Stimulated activated CD8-positive, alpha-beta memory T cell treated with anti-CD3 and anti-CD28 coated beads, Interleukin-2, amount 100 ng/mL, for 48 hours (primary cell): ENCODE results near the gene SOX6.

ENCODE experiments used
- DNase-seq, 2 donors: peaks; one replicate each; pipeline ENCODE4 v3.0.0-alpha.2; 2020; ENCODE audit warnings: low read depth in 2 of 2

SOX6 gene

DNA sequence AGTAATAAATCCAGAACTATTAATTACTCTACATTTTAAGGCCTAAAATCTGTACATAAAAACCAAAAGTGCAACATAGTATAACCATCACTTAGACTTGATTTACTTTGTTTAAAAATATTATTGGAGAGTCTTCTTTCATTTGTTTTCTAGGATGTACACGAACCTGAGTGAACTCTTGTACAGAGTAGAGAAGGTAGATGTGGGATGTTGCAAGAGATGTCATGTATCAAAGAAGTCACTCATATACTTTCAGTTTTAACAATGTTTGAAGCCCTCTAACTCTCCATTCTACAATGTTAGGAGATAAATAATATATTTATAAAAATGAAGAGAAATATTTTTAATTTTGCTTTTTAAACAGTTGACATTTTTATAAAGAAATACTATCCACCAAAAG lies 38.6 kb downstream of the SOX6 start:
- DNase-seq = no peak

DNA sequence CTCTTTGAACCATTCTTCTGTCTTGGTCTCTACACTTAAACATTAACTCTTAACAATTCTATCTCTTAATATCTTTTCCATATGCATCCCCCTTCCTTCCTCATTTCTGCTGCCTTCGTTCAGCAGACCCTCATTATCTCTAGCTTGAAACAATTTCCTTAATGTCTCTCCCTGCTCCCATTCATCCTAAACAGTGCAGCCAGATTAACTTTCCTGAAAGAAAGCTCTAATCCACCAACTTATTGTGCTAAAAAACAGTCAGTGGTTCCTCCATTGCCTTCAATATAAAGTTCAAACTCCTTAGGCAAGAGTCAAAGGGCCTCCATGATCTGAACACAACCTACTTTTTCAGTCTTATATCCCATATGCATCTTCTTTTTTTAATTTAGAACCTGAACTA lies 42.5 kb downstream of the SOX6 start:
- DNase-seq = no peak

DNA sequence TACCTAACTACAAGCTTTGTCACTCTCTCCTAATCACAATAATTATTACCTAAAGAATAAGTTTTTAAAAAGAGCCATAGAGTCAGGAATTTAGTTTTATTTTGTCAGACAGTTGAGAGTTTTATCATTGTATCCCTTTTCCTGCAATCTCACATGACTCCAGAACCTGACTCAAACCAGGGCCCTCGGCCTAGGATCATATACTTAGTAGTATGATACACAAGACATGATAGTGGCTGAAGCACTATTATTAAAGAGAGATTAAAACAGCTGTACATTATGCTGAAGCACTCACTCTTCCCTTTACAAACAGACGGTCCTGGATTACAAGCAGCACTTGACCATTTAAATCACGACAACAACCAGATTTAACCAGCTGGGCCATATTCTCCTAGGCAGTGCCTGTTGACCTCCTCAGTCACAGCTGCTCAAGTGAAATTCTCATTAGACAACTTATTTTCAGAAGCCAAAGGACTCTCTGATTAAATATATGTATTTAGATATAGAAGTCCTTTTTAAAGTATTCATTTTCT lies 44.0 kb downstream of the SOX6 start:
- DNase-seq = no peak

DNA sequence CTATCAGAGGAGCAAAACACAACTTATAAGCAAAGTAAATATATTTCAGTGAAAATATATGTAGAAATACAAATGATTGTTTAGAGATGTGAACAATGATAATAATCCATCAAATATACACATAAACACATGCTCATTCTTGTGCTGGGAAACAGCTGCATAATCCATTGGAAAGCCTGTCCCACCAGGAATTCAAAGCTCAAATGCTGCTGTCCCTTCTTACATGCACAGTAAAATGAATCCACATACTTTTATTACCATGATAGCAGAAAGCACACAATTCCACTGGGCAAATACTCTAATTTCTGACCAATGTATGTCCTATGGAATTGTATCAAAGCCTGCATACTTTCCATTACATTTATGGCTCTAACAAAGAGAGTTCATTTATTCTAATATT lies 44.5 kb downstream of the SOX6 start:
- DNase-seq = no peak

DNA sequence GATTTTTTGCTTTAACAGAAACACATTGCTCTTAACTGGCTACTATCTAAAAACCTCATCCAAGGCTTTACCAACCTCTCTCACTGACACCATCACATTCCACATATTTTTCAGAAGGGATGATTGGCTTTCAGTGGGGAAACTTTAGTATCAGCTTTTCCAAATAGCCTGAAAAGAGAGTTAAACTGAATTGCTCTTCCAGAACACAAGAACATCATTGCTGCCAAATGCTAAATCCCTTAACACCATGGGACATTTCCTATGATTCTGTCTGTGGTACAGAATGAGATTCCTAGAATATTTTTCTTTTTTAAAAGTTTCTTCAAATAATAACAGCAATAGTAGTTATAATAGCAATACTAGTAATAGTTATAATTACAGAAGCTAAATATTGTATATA lies 45.4 kb downstream of the SOX6 start:
- no peak for DNase-seq

DNA sequence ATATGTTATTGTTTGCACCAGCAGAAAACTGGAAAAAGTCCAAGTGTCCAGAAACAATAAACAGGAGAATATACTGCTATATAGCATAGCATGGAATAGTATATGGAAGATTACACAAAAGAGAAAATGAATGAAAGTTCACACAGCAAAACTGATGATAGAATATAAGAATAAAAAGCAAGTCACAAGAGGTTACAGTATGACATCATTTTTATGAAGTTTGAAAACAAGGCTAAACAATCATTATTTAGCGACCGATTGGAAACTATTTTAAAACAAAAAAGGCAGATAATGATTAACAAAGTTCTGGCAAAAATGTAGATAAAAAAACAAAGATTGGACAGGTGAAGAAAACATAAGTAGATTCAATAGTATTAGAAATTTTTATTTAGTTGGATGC lies 47.1 kb downstream of the SOX6 start:
- no peak for DNase-seq

DNA sequence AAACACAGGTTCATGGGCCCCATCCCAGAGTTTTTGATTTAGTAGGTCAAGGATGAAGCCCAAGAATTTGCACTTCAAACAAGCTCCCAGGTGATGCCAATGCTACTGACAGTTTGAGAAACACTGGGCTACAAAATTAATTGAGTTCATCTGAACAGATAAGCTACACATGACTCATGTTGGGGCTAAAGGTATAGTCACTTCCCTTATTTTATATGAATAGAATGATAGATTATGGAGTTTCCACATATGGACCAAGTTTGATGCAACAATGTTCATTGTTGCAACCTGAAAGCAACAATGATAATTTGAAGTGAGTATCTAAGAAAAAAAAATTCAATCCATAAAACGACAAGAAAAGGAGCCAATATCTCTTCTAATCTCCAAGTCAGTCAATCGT lies 54.9 kb downstream of the SOX6 start:
- no peak for DNase-seq

DNA sequence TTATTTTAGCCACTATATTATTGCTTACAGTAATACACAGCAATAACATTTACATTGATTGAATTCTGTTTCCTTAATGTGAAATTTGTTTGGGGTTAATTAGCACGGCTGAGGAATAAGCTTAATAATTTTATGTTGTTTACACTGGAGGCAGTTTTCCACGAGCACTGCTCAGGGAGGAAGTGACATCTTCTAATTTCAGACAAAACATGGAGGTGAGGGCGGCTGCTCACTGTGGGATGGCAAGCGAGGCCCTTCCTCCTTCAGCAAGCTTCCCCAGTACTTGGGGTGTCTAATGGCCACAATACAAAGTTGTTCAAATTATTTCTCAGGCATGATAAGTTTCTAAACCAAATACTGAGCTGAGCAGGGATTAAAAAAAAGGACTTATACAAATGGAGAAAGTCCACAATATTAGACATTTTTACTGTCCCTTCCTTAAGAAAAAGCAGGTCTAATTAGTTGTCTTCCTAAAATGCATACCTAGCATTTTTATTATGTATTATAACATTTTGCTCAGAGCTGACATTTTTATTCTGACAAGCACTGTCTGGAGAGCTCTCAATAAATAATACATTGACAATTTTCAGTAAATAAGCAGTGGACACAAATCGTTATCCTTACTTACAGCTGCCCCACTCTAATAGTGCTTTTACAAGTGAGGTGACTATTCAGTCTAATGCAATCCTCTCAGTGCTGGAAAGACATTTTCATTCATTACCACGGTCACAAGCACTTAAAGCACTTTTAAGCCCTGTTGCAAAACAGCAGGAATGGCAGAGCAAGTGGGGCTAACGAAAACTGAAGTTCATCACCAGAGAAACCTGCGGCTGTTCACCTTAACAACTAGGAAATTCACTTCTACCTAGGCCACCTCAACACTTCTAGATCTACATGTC lies 56.2 kb downstream of the SOX6 start:
- DNase-seq = no peak

DNA sequence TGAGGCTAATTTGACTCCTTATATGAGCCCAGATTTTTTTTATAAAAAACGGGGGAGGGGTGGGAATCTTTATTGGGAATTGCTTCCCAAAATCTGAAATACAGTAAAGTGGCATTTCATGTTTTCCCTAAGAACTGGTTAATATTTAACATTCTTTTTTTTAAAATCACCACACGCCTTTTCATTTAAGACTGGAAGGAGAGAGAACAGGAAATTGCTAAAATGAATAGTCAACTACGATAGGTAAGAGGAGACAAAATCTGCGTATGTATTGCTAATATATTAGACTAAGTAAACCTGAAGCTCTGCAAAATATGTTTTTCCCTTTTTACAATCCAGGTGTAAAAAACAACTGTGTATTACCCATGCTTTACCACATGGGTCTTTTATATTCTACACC lies 57.0 kb downstream of the SOX6 start:
- DNase-seq = no peak

DNA sequence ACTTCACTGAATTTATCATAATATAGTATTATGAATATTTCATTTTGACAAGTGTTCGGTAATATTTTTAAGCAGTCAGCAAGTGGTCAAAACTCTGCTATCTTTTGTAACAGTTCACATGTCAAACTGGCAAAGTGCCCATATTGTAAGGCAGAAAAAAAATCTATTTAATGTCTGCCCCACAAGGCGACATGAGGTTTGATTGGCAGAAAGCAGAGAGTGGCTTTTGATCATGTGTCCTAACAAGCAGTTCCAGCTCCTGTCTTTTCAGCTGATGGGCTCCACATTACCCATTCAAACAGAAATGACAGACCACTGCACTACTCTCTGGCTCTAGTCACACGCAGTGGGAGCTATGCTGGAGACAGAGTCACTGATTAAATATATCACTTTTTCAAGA lies 59.0 kb downstream of the SOX6 start:
- DNase-seq = no peak

DNA sequence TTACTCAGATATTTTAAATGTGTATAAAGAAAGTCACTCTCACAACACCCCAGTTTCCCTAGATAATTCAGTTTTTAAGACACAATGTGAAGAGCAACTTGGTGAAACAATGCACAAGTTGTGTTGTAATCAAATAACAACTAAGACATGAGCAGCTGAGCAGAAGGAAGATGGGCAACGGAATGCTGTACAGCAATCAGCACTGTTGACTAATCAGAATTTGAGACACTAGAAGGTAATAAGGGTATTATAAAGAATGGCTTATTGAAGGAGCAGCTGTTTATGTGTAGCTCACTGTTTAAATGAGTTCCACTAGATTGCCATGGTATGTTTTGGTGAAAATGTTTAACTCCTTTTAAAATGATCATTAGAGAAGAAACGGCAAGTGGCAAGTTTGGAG lies 60.1 kb downstream of the SOX6 start:
- no peak for DNase-seq

DNA sequence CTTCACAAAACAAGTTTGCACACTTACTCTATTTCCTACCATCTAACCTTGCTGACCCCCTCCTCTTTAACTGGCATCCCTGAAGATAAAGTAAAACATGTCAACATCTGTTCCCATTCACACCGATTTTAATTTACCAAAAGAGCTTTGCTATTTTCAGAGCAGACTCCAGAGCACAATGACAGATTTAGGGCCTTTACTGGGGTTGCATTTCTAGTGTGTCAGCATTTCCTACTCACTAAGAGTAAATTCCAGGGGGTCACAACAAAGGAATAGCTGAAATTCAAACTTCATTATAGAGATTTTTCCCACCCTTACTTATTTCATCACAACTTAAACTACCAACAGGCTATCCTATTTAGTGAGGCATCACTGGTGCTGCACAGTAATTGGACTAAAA lies 60.8 kb downstream of the SOX6 start:
- DNase-seq = no peak

DNA sequence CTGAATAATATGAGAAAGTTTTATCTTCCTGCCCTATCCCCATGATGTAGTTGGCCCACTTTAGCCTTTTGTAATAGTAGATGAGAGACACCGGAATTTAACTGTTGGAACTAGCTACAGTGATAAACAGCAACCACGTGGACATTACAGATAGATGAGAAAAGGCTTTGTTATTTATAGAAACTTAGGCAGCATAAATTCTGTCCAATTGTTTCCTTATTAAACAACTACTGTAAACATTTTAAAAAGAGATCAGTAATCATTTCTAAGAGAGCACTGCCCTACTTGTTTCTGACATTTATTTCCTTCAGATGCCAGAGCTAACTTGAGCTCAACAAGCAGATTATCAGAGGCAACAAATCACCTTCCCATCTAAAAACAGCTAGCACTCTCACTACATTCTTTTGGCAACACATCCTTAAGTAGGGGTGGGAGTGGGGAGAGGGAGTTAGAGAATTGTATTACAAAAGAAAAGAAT lies 63.1 kb downstream of the SOX6 start:
- DNase-seq = no peak

DNA sequence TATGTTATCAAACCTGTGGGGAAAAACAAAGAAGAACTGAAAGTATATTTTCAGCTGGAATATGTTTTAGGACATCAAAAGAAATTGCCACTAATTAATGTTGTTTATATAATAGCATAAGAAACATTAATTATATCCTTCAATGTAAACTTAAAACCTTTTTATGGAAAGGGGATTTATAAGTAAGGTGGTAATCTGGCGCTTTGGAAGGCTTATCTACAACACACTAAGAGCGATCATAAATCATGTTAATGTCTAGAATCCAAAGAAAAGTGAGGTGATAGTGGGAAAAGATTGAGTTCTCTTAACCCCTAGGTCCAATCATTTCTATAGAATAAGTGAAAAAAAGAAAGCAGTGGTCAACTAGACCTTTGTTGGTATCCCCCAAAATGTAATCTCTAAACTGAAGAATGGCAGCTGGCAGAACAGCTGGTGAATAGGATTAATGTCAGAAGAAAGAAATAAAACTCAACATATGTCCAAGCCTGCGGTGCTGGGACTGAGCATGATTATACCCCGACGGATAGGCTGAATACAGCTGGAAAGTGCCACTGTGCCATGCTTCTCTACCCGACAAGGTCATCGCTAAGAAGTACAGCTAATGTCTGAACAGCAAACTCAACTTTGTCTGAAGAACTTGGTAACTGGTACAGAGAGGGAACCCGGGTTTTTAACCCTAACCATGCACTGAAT lies 64.0 kb downstream of the SOX6 start:
- DNase-seq = no peak

DNA sequence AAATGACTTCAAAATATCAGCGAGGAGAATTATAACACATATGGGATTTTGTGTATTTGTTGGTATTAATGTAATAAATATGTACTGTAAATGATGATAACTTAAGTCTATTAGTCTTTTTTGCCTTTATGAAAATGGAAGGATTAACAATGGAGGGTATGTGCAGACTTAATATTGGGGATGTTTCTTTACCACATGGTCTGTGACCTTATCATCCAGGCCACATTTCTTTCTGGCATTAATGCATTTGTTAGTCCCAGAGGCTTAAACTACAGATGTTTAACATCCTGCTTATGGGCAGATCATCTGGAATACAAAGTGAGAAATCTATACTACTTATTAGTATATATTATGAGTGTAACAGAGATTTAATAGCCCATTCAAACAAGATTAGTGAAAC lies 64.6 kb downstream of the SOX6 start:
- DNase-seq = no peak

DNA sequence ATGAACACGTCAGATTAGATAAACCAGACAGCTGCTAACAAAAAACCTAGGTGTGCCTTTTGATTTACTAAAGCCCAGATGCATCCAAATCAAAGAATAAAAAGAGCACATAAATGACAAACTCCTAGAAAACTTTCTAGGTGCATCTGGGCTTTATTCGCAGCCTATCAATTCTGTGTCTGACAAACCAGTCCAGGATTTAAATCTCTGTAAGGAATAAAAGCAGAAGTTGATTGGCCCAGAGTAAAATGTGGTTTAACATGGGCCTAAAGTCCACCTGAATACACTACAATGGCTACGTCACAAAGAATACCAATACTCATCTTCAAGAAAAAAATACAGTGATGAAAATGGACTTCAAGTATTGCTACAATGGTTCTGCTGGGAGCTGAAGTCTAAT lies 66.8 kb downstream of the SOX6 start:
- no peak for DNase-seq

DNA sequence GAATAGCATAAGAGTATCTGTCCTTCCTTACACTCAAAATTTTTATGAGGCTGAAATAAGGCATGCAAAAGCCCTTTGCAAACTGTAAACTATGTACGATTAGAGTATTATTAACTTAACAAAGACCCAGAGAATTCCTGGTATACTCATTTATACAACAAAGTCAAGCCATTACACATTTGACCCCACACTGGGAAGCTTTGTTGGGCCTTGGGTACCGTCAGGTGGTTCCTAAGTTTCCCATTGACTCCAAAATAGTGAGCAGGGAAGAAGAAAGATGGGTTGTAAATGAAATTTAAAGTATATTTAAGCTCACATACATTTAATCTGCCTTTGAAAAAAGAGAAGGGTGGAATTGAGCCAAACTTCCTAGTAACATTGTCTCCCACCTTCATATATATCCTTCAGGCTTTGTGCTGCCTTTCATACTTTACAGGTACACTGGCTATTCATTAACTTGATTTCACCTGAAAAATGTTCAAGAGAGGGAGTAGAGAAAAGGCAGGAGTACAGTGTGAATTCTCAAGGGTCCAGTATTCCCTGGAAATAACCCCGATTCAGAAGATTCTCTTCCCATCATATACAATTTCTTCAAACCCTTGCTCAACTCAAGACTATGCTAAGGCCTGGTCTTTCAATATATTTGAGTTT lies 68.6 kb downstream of the SOX6 start:
- no peak for DNase-seq

DNA sequence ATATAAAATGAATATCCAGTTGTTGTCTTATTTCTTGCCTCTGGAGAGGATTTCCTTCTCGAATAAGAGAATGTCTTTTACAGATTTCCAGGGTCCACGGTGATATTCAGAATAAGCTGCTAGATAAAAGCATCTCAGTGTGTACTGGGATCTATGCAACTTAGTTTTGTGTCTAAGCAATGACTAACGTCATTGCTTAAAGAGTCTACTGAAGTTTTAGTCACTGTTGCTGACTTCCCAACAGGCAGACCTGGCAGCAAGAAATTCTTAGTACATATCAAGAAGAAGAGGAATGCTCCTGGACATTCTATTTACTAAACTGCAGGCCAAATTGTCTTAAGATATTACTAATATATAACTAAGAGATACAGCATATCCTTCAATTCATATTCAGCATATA lies 70.3 kb downstream of the SOX6 start:
- DNase-seq = no peak

DNA sequence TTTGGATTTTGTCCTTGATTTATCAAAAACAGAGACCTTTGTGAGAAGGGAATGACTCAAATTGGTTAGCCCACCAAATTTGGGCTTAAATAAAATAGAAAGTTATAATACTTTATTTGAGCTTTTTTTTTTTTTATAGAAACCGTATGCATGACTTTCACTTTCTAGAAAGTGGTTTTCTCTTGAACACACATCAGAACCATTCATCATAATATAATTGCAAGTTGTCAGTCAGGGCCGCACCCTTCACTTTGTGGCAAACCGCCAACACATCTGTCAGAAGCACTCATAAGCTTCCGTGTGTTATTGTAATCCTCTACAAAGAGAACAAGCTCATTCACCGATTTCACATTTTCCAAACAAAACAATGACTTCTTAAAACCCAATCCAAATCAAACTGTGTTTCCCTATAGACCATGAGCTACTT lies 76.1 kb downstream of the SOX6 start:
- no peak for DNase-seq

DNA sequence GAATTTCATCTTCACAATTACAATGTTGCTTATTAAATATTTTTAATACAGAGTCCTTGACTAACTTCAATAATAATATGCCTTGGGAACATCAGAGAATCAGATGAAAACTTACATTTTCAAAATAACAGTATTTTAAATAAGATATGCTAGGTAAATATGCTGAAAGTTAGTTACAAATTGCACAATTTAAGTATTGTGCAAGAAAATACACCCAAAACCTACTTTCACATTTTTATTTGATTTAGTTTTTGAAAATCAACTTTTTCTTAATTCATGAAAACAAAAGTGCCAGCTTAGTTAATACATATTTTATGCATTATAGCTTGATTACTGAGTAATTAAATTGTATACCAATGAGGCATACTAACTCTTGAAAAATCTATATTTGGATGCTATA lies 76.8 kb downstream of the SOX6 start:
- DNase-seq = no peak

DNA sequence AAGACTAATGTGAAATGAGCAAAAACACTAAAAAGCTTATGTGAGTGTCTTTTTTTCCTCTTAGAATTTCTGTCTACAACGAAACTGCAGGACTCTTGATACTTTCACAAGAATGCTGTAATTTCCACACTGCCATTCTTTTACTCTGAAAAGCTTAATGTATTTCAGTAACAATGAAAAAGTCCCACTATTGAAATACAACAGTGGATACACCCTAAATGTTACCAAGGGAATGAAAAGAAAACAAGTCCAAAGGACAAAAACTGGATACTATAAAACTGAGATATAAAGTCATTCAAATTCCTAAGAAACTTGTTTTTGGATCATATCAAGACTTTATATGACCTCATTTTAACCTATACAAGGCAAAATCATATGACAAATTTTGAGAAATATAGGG lies 77.4 kb downstream of the SOX6 start:
- no peak for DNase-seq

DNA sequence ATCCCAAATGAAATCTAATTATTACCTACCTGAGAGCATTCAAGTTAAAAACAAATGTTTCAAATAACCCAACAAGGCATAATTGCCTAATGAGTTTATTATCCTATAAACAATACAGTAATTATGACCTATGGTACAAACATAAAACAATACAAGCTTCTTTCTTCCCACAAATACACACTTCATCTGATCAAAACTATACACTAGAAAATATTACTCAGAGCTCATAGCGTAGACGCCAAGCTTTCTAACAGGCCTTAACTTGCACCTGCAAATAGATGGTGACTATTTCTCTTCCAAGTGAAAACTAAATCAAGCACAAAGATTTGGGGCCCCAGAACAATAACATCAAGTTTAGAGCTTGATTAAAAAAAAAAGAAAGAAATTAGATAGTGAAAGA lies 78.1 kb downstream of the SOX6 start:
- no peak for DNase-seq

DNA sequence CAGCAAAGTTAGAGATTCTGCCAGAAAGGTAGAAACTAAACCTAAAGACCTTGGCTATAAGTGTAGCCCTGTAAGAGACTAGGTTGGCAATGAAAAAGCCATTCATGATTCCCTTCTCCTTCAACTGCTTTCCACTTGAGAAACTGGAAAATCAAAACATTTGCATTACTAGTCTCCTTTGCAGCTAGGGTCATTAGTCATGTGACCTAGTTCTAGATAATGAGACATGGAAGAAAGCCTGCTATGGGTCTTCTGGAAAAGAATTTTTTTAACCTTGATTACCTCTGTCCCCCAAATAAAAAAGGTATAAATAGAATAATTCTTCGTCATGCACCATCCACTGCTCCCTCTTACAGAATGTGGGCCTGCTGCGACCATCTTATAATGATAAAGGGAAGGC lies 80.1 kb downstream of the SOX6 start:
- DNase-seq = no peak
